Stomach (tissue), 9 donors: Measurements from ENCODE around the gene TUBA1A. TPM values are rescaled to one million over a fixed set of nuclear protein-coding genes. Genes with fewer than 3 reads are reported as not detected.
A peak's percentile ranks its signal among the peaks of the same experiment; 100 is the strongest.
"Not testable (repeated sequence)": the region's sequence is repeated elsewhere in the genome, so short reads cannot be mapped to it uniquely, and the experiment has no call there.

Experiments
- DNase-seq, 2 donors: peaks; one replicate each; pipeline versions ENCODE4 v3.0.0 to v3.0.0-alpha.2; 2013 to 2019
- H3K27ac ChIP-seq, 5 donors: fragments of 200-600 bp in 4 of 5; sonication (generic) in 4 of 5; one replicate each; pipeline ENCODE4 v1.5.1; 2013 to 2019; ENCODE audit warnings: mild to moderate bottlenecking in 1 of 5, moderate library complexity in 1 of 5
- H3K27me3 ChIP-seq, 3 donors: fragments of 200-600 bp; sonication (generic); one replicate each; pipeline ENCODE4 v1.5.1; 2017 to 2019; ENCODE audit warnings: mixed run types in 1 of 3
- H3K36me3 ChIP-seq, 4 donors: fragments of 200-600 bp; sonication (generic); 1 replicate in 3 of 4; 2 replicates in 1 of 4; pipeline ENCODE4 v1.5.1; 2016 to 2019
- H3K4me1 ChIP-seq, 4 donors: fragments of 200-600 bp; sonication (generic); one replicate each; pipeline ENCODE4 v1.5.1; 2016 to 2019
- H3K4me3 ChIP-seq, 4 donors: fragments of 200-600 bp; sonication (generic) in 3 of 4; one replicate each; pipeline ENCODE4 v1.5.1; 2016 to 2019; ENCODE audit warnings: mild to moderate bottlenecking in 1 of 4
- H3K9me3 ChIP-seq, 4 donors: fragments of 200-600 bp; sonication (generic); one replicate each; pipeline ENCODE4 v1.5.1; 2016 to 2019
- CTCF ChIP-seq, 7 experiments: fragments of 450-650 bp in 4 of 7; fragments of 200-600 bp in 3 of 7; sonication (generic) in 3 of 7; IDR thresholded peaks; one replicate each; pipeline ENCODE4 v1.5.1; 2016 to 2019; ENCODE audit warnings: antibody characterized with exemption in 7 of 7, control low read depth in 2 of 7, mild to moderate bottlenecking in 1 of 7
- EP300 ChIP-seq: sonication (generic); formaldehyde crosslinking; IDR thresholded peaks from one replicate; pipeline ENCODE4 v1.6.1; 2017; ENCODE audit warnings: antibody characterized with exemption
- POLR2A ChIP-seq, 4 donors: fragments of 450-650 bp; IDR thresholded peaks; one replicate each; pipeline ENCODE4 v1.6.1; 2016; ENCODE audit warnings: antibody characterized with exemption in 4 of 4, control low read depth in 2 of 4, mild to moderate bottlenecking in 1 of 4, moderate library complexity in 1 of 4
- POLR2AphosphoS5 ChIP-seq, 3 donors: sonication (generic); formaldehyde crosslinking; IDR thresholded peaks; one replicate each; pipeline ENCODE4 v1.6.1; 2016; ENCODE audit warnings: antibody characterized with exemption in 3 of 3
- WGBS, 5 donors: extraction: QIAGEN DNeasy Blood & Tissue Kit in 3 of 5; methylation state at CpG; one replicate each; pipeline versions ENCODE4 v1.1.5 to v1.1.7; 2013 to 2018; 5-methylcytosine and 5-hydroxymethylcytosine counted together
- intact Hi-C: fragments of 100-400 bp; cut with DNase I; formaldehyde crosslinking; loops from one replicate; pipeline ENCODE4 v1.15.1; 2023; ENCODE audit warnings: low total_unique reads
- polyA plus RNA-seq, 3 donors: library from polyadenylated mRNA; stranded (reverse); fragments of 200-250 nt; gene quantifications; one replicate each; pipeline ENCODE4 v1.2.3, GENCODE V29; 2013
- total RNA-seq, 5 donors: library from RNA; depleted of rRNA; stranded (reverse); fragments of >200 nt; gene quantifications; one replicate each; pipeline versions ENCODE4 v1.1.0 to v1.2.3, GENCODE V29; 2014 to 2016
- donor health status: healthy with polysubstance abuse.
- donor health status: Bipolar disorder and iron deficiency.
- donor health status: healthy.

The TUBA1A gene
- total and polyA plus RNA-seq, 8 donors = 64.5 to 279 (median 117) TPM

DNA sequence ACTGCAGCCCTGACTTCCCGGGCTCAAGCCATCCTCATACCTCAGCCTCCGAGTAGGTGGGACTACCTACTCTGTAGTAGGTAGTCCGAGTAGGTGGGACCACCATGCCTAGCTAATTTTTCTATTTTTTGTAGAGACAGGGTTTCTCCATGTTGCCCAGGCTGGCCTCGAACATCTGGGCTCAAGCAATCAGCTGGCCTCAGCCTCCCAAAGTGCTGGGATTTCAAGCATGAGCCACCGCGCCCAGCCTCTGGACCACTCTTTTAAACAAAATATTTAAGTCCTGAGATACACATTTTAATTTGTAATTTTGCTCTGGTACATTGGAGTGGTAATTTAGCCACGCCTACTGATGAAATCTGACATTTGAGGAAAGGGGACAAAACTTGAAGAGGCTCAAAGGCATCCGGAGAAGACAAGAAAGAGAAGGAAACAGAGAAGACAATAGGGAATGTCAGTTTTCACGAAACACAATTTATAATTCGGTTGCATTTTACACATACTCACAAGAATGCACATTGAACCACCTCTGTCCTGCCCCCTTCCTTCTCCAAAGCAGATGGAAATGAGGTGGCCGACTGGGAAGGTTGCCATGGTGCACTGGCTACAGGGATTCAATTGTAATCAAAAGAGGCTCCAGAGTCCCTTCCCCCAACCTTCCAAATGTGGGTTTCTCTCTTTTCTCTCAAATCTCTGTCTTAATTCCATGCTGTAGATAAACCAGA lies 9.7 kb upstream of the TUBA1A start:
- whole genome bisulfite sequencing, 5 donors = 61 to 70% (median 68%) methylated on average over 11 of the region's 11 CpGs
- DNase-seq = peak in 1 of 2 donors; percentile 71
- peak overlapping the region in 2 of 5 donors; percentile 4 to 25 for H3K27ac ChIP-seq

DNA sequence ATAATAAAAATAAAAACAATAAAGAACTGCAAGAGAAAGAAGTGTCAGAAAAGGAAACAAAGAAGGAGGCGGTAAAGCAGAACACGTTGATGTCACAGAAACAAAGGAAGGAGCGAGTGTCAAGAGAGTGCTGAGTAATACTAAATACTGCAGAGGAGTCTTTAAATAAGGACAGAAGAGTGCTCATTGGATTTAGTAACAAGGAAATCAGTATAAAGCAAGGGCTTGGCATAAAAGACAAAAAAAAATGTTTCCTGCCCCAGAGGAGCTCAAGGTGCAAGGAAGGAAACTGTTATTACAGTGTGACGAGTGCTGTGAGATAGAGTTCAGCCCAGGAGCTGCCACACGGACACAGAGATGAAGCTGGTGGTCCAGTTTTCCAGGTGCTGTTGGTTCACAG lies 8.4 kb upstream of the TUBA1A start:
- H3K4me1 ChIP-seq = peaks cover 11 to 35% (median 20%) of the 10 kb centered on the region in 4 donors
- no peaks in the 10 kb centered on the region for H3K9me3 ChIP-seq
- no peak overlapping the region for H3K27ac ChIP-seq
- DNase-seq = no peak
- no peak for TF ChIP-seq POLR2A (IDR thresholded peaks at IDR 0.05)
- no peak for TF ChIP-seq CTCF (IDR thresholded peaks at IDR 0.05)
- TF ChIP-seq EP300 = no peak
- TF ChIP-seq POLR2AphosphoS5 (IDR thresholded peaks at IDR 0.05) = no peak
- no peak overlapping the region for H3K4me3 ChIP-seq
- intact Hi-C loops = no loop called here
- no peaks in the 10 kb centered on the region for H3K36me3 ChIP-seq
- WGBS, 5 donors = 66 to 81% (median 75%) methylated on average over 5 of the region's 5 CpGs
- no peaks in the 10 kb centered on the region for H3K27me3 ChIP-seq

More for the DNA sequence above, 9.7 kb upstream of the TUBA1A start:
- H3K4me3 ChIP-seq = no peak overlapping the region
- H3K36me3 ChIP-seq = no peaks in the 10 kb centered on the region
- intact Hi-C loops = no loop called here
- TF ChIP-seq EP300 (no peak), POLR2A (IDR thresholded peaks at IDR 0.05) (no peak), POLR2AphosphoS5 (IDR thresholded peaks at IDR 0.05) (no peak), CTCF (IDR thresholded peaks at IDR 0.05) (no peak)
- peaks cover 11 to 38% (median 20%) of the 10 kb centered on the region in 4 donors for H3K4me1 ChIP-seq
- no peaks in the 10 kb centered on the region for H3K9me3 ChIP-seq
- H3K27me3 ChIP-seq = no peaks in the 10 kb centered on the region

- no peak for DNase-seq
- Histone ChIP-seq H3K27ac (peak overlapping the region in 1 of 5 donors; percentile 35), H3K4me3 (no peak overlapping the region), H3K27me3 (no peaks in the 10 kb centered on the region), H3K4me1 (peaks cover 0 to 20% (median 6%) of the 10 kb centered on the region in 4 donors), H3K9me3 (no peaks in the 10 kb centered on the region), H3K36me3 (no peaks in the 10 kb centered on the region)
- TF ChIP-seq CTCF (IDR thresholded peaks at IDR 0.05) = no peak
- TF ChIP-seq EP300 = no peak
- no peak for TF ChIP-seq POLR2AphosphoS5 (IDR thresholded peaks at IDR 0.05)
- TF ChIP-seq POLR2A (IDR thresholded peaks at IDR 0.05) = no peak
- intact Hi-C loops = no loop called here
- WGBS, 5 donors = 72 to 84% (median 79%) methylated on average over 3 of the region's 3 CpGs
Measured at GRCh38 chr12:49195736-49196135, 6.9 kb upstream of the TUBA1A start.

- H3K36me3 ChIP-seq, H3K27ac ChIP-seq, H3K4me3 ChIP-seq, DNase-seq, H3K27me3 ChIP-seq, H3K9me3 ChIP-seq, intact Hi-C loops: not testable (repeated sequence)
- WGBS, 5 donors = 87 to 96% (median 93%) methylated on average over 4 of the region's 4 CpGs
- peaks cover 0 to 19% (median 7%) of the 10 kb centered on the region in 4 donors for H3K4me1 ChIP-seq
Measured at GRCh38 chr12:49193746-49194145, 4.9 kb upstream of the TUBA1A start.

DNA sequence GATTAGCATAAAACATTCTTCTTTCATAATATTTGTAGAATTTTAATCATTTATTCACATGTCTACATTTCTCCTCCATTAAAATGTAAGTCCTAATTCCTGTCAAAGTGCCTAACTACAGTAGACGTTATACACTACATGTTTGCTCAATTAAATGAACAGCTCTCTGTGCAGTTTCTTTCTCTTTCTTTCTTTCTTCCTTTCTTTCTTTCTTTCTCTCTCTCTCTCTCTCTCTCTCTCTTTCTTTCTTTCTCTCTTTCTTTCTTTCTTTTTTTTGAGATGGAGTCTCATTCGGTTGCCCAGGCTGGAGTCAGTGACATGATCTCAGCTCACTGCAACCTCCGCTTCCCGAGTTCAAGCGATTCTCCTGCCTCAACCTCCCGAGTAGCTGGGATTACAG lies 2.6 kb upstream of the TUBA1A start:
- intact Hi-C loops, H3K27me3 ChIP-seq, DNase-seq, H3K4me3 ChIP-seq, H3K36me3 ChIP-seq, H3K27ac ChIP-seq, H3K9me3 ChIP-seq: not testable (repeated sequence)
- H3K4me1 ChIP-seq = peaks cover 7 to 29% (median 23%) of the 10 kb centered on the region in 4 donors
- WGBS, 5 donors = 87 to 95% (median 93%) methylated on average over 6 of the region's 6 CpGs
